Stimulated activated naive CD8-positive, alpha-beta T cell treated with anti-CD3 and anti-CD28 coated beads, Interleukin-15, Interleukin-2, amounts not matched to agents 100 U/mL and 50 U/mL, for 24 hours (primary cell): Measurements from ENCODE around the gene KLHL41.

Source experiments
- ATAC-seq: fragments of 150-1000 bp; cut with Tn5 transposase; one replicate; pipeline ENCODE4 v1.10.0; 2021
- DNase-seq: peaks from one replicate; pipeline ENCODE4 v3.0.0; 2021

KLHL41 gene

GRCh38 chr2:169509298-169509885 lies at the start of gene KLHL41:
Gene KLHL41 (plus strand): TSS chr2:169509702. CDS start chr2:169509779, 77 bp downstream.
- ATAC-seq (no peak), DNase-seq (no peak)

GRCh38 chr2:169461143-169461542 lies 48.4 kb upstream of the KLHL41 start:
- DNase-seq = no peak
- ATAC-seq = no peak

- DNase-seq (no peak), ATAC-seq (no peak)
These were observed 46.4 kb upstream of the KLHL41 start for GRCh38 chr2:169462896-169463695.

- ATAC-seq (no peak), DNase-seq (no peak)
These were observed 45.0 kb upstream of the KLHL41 start for GRCh38 chr2:169464466-169464865.

GRCh38 chr2:169464882-169465281 lies 44.6 kb upstream of the KLHL41 start:
- ATAC-seq = peak; percentile 49
- DNase-seq = no peak

- ATAC-seq (no peak), DNase-seq (no peak)
These were observed 40.7 kb upstream of the KLHL41 start for GRCh38 chr2:169468841-169469240.

GRCh38 chr2:169469952-169470572 lies 39.4 kb upstream of the KLHL41 start:
- ATAC-seq (no peak), DNase-seq (no peak)

GRCh38 chr2:169472249-169472648 lies 37.3 kb upstream of the KLHL41 start:
- no peak for DNase-seq
- no peak for ATAC-seq

- ATAC-seq (no peak), DNase-seq (no peak)
These were observed 33.0 kb upstream of the KLHL41 start for GRCh38 chr2:169476459-169476858.

GRCh38 chr2:169478339-169478738 lies 31.2 kb upstream of the KLHL41 start:
- no peak for DNase-seq

GRCh38 chr2:169478745-169479256 lies 30.7 kb upstream of the KLHL41 start:
- DNase-seq = no peak
- ATAC-seq = no peak

More at GRCh38 chr2:169478339-169478738, 31.2 kb upstream of the KLHL41 start:
- no peak for ATAC-seq

- ATAC-seq (peak; percentile 95), DNase-seq (peak; percentile 81)
These were observed 30.0 kb upstream of the KLHL41 start, which contains the start of gene BBS5 for GRCh38 chr2:169479257-169480078. Gene BBS5 (plus strand): TSS chr2:169479494. CDS start chr2:169479554, 60 bp downstream.

- no peak for ATAC-seq
- DNase-seq = no peak
These were observed 29.4 kb upstream of the KLHL41 start for GRCh38 chr2:169480079-169480465.

- DNase-seq = no peak
- no peak for ATAC-seq
These were observed 23.8 kb upstream of the KLHL41 start for GRCh38 chr2:169485650-169486138.

GRCh38 chr2:169486487-169486886 lies 23.0 kb upstream of the KLHL41 start:
- ATAC-seq (no peak), DNase-seq (no peak)

- no peak for ATAC-seq
- DNase-seq = no peak
These were observed 18.7 kb upstream of the KLHL41 start for GRCh38 chr2:169490834-169491233.

GRCh38 chr2:169491378-169491777 lies 18.1 kb upstream of the KLHL41 start:
- no peak for DNase-seq

GRCh38 chr2:169493360-169493759 lies 16.1 kb upstream of the KLHL41 start:
- DNase-seq (no peak), ATAC-seq (no peak)

More at GRCh38 chr2:169491378-169491777, 18.1 kb upstream of the KLHL41 start:
- no peak for ATAC-seq

- no peak for DNase-seq
These were observed 14.1 kb upstream of the KLHL41 start for GRCh38 chr2:169495310-169495928.

GRCh38 chr2:169504651-169505050 lies 4.9 kb upstream of the KLHL41 start:
- DNase-seq = no peak
- no peak for ATAC-seq

More at GRCh38 chr2:169495310-169495928, 14.1 kb upstream of the KLHL41 start:
- no peak for ATAC-seq

GRCh38 chr2:169507698-169508097 lies 1.8 kb upstream of the KLHL41 start:
- DNase-seq (no peak), ATAC-seq (no peak)
